SK-N-SH treated with all-trans-retinoic acid at 6 μM for 48 hours (cell line): Measurements from ENCODE around the gene SGSM1.

Experiments used
- RARB ChIP-seq: fragments of 250-450 bp; sonication (Bioruptor Pico); IDR thresholded peaks from 2 replicates; pipeline ENCODE4 v1.8.0; 2021; ENCODE audit warnings: mild to moderate bottlenecking, moderate library complexity
- SNAI2 ChIP-seq: fragments of 250-450 bp; sonication (Bioruptor Pico); IDR thresholded peaks from 2 replicates; pipeline ENCODE4 v1.5.0; 2020; ENCODE audit warnings: mild to moderate bottlenecking, moderate library complexity
- ZFP3 ChIP-seq: fragments of 250-450 bp; sonication (Bioruptor Pico); IDR thresholded peaks from 2 replicates; pipeline ENCODE4 v1.5.0; 2020; ENCODE audit warnings: mild to moderate bottlenecking, moderate library complexity

- TF ChIP-seq SNAI2 (CRISPR knock-in tag): no peak
- TF ChIP-seq RARB (CRISPR knock-in tag): no peak
- no peak for TF ChIP-seq ZFP3
These were observed 77.4 kb downstream of the SGSM1 start for GRCh38 chr22:24883432-24883831.
